HepG2 (cell line): ENCODE data around the gene TLK1. TPM values are rescaled to one million over a fixed set of nuclear protein-coding genes. Genes with fewer than 3 reads are reported as not detected.

Experiments used
- BRD4 ChIP-seq: sonication (generic); formaldehyde crosslinking; IDR thresholded peaks from 2 replicates; pipeline ENCODE4 v1.4.0; 2020; ENCODE audit warnings: missing genetic modification reagents
- GTF3A ChIP-seq: sonication (generic); formaldehyde crosslinking; conservative IDR thresholded peaks from 2 replicates; pipeline ENCODE4 v1.4.0; 2020; ENCODE audit warnings: mild to moderate bottlenecking, missing genetic modification reagents
- KLF15 ChIP-seq: sonication (generic); formaldehyde crosslinking; IDR thresholded peaks from 2 replicates; pipeline ENCODE4 v1.8.1; 2023; ENCODE audit warnings: borderline replicate concordance, mild to moderate bottlenecking, inconsistent platforms, missing genetic modification reagents, mixed read lengths
- MTF1 ChIP-seq: sonication (generic); formaldehyde crosslinking; IDR thresholded peaks from 2 replicates; pipeline ENCODE4 v1.5.0; 2020; ENCODE audit warnings: missing genetic modification reagents
- PHF8 ChIP-seq: sonication (generic); formaldehyde crosslinking; IDR thresholded peaks from 2 replicates; pipeline ENCODE4 v1.5.0; 2020; ENCODE audit warnings: missing genetic modification reagents
- PLRG1 ChIP-seq: fragments of 450-650 bp; conservative IDR thresholded peaks from 2 replicates; pipeline ENCODE4 v1.6.1; 2016
- RFXAP ChIP-seq: sonication (generic); formaldehyde crosslinking; IDR thresholded peaks from 2 replicates; pipeline ENCODE4 v1.4.0; 2020; ENCODE audit warnings: missing genetic modification reagents, borderline replicate concordance
- SMAD3 ChIP-seq: sonication (generic); formaldehyde crosslinking; IDR thresholded peaks from 2 replicates; pipeline ENCODE4 v1.4.0; 2020; ENCODE audit warnings: missing genetic modification reagents
- TCF7 ChIP-seq: sonication (generic); IDR thresholded peaks from 2 replicates; pipeline ENCODE4 v1.6.1; 2016; ENCODE audit warnings: antibody characterized with exemption, low read depth
- YEATS4 ChIP-seq: sonication (generic); formaldehyde crosslinking; IDR thresholded peaks from 2 replicates; pipeline ENCODE4 v1.4.0; 2020; ENCODE audit warnings: missing genetic modification reagents, borderline replicate concordance
- ZFP37 ChIP-seq: sonication (generic); formaldehyde crosslinking; IDR thresholded peaks from 2 replicates; pipeline ENCODE4 v1.4.0; 2020; ENCODE audit warnings: missing genetic modification reagents, borderline replicate concordance
- ZNF234 ChIP-seq: sonication (generic); formaldehyde crosslinking; conservative IDR thresholded peaks from 2 replicates; pipeline ENCODE4 v1.5.1; 2020; ENCODE audit warnings: mild to moderate bottlenecking, missing genetic modification reagents
- ZNF44 ChIP-seq: sonication (generic); formaldehyde crosslinking; IDR thresholded peaks from 2 replicates; pipeline ENCODE4 v1.5.1; 2020; ENCODE audit warnings: mild to moderate bottlenecking, missing genetic modification reagents
- ZNF567 ChIP-seq: sonication (generic); formaldehyde crosslinking; IDR thresholded peaks from 2 replicates; pipeline ENCODE4 v1.8.1; 2023; ENCODE audit warnings: mild to moderate bottlenecking, missing genetic modification reagents, borderline replicate concordance
- ZNF878 ChIP-seq: sonication (generic); formaldehyde crosslinking; IDR thresholded peaks from 2 replicates; pipeline ENCODE4 v1.8.1; 2023; ENCODE audit warnings: mild to moderate bottlenecking, missing genetic modification reagents, moderate library complexity
- ZSCAN12 ChIP-seq: sonication (generic); formaldehyde crosslinking; IDR thresholded peaks from 2 replicates; pipeline ENCODE4 v1.9.0; 2021; ENCODE audit warnings: mild to moderate bottlenecking, missing genetic modification reagents
- ZSCAN21 ChIP-seq: sonication (generic); formaldehyde crosslinking; IDR thresholded peaks from 2 replicates; pipeline ENCODE4 v1.8.0; 2022; ENCODE audit warnings: mild to moderate bottlenecking, missing genetic modification reagents, moderate library complexity, borderline replicate concordance
- polyA plus RNA-seq, 8 experiments: library from polyadenylated mRNA; depleted of rRNA in 3 of 8; stranded (reverse) in 7 of 8; unstranded in 1 of 8; fragments of >200 nt; fragmentation: Illumina TruSeq in 4 of 8; extraction: Trizol in 4 of 8; gene quantifications; 2 replicates each; pipeline versions ENCODE4 v1.2.1 to v1.2.3, GENCODE V29; 2011 to 2016; ENCODE audit warnings: low read depth in 4 of 8, missing spikeins in 1 of 8, mixed read lengths in 1 of 8; ENCODE audit not compliant: insufficient read depth in 1 of 8
- total RNA-seq, 5 experiments: library from RNA; depleted of rRNA; stranded (reverse); fragments of >200 nt; fragmentation: Illumina TruSeq; extraction: Trizol; gene quantifications; 2 replicates each; pipeline ENCODE4 v1.2.3, GENCODE V29; 2016; ENCODE audit warnings: low read depth in 1 of 5
- TF ChIP-seq, protein P1 (sequence below): sonication (generic); formaldehyde crosslinking; IDR thresholded peaks from 2 replicates; pipeline ENCODE4 v1.4.0; 2020; ENCODE audit warnings: missing genetic modification reagents
- TF ChIP-seq, protein P2 (sequence below): sonication (generic); formaldehyde crosslinking; IDR thresholded peaks from 2 replicates; pipeline ENCODE4 v1.8.0; 2022; ENCODE audit warnings: low read depth, missing genetic modification reagents
- TF ChIP-seq, protein P3 (sequence below): sonication (generic); formaldehyde crosslinking; IDR thresholded peaks from 2 replicates; pipeline ENCODE4 v1.4.0; 2020; ENCODE audit warnings: missing genetic modification reagents, borderline replicate concordance

Gene TLK1
- total and polyA plus RNA-seq, 2 of the 13 experiments (the other 11 are each of a cell fraction or from before 2014, with no cell fraction given), result 16.8 to 28.7 TPM

DNA sequence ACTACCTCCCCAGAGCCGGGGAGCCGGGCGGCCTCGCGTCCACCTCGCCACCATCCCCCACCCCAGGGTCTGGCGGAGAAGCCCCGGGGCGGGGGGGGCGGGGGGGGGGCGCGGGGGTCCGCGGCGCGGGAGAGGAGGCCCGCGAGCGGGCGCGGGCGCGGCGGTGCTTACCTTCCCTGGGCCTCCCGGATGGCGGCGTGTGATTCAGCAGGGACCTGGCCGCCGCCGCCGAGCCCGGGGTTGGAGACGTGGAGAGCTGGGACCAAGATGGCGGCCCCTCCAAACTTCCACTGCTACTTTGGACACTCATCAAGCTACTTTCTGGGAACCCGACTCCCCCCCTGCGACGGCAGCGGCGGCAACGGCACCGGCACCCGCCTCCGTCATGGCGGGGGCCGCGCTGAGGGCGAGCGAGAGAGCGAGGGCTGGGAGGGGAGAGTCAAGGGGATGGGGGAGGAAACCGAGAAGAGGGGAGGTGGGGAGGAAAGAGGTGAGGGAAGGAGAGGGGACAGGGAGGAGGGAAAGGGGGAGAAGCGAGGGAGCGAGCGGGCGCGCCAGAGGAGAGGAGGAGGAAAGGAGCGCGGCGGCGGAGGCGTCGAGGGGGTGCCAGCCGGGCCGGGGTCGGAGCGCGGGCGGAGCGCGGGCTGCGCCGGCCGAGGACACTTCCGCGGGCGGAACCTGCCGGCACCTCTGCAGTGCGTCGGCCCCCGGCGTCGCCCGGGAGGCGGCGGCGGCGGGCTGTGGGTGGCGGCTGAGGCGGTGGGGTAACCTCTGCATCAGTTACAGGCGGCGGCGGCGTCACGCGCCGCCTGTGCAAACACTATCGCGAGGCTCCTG is at the start of gene TLK1 (continued):
- no peak for TF ChIP-seq SMAD3 (CRISPR knock-in tag)
- TF ChIP-seq ZNF567 (CRISPR knock-in tag), result peak; percentile 72; the same call in 1 of the 2 replicates
- TF ChIP-seq ZNF878 (CRISPR knock-in tag), result no peak
- TF ChIP-seq GTF3A (CRISPR knock-in tag), result no peak; the same call in 1 of the 2 replicates
- no peak for TF ChIP-seq PLRG1
- TF ChIP-seq RFXAP, result peak; percentile 35; the same call in 1 of the 2 replicates
- TF ChIP-seq ZNF234 (CRISPR knock-in tag), result peak; percentile 35; the same call in 1 of the 2 replicates
- TF ChIP-seq MTF1, result no peak
- TF ChIP-seq ZSCAN21, result peak; percentile 70; the same call in 1 of the 2 replicates
- TF ChIP-seq, protein P1, sequence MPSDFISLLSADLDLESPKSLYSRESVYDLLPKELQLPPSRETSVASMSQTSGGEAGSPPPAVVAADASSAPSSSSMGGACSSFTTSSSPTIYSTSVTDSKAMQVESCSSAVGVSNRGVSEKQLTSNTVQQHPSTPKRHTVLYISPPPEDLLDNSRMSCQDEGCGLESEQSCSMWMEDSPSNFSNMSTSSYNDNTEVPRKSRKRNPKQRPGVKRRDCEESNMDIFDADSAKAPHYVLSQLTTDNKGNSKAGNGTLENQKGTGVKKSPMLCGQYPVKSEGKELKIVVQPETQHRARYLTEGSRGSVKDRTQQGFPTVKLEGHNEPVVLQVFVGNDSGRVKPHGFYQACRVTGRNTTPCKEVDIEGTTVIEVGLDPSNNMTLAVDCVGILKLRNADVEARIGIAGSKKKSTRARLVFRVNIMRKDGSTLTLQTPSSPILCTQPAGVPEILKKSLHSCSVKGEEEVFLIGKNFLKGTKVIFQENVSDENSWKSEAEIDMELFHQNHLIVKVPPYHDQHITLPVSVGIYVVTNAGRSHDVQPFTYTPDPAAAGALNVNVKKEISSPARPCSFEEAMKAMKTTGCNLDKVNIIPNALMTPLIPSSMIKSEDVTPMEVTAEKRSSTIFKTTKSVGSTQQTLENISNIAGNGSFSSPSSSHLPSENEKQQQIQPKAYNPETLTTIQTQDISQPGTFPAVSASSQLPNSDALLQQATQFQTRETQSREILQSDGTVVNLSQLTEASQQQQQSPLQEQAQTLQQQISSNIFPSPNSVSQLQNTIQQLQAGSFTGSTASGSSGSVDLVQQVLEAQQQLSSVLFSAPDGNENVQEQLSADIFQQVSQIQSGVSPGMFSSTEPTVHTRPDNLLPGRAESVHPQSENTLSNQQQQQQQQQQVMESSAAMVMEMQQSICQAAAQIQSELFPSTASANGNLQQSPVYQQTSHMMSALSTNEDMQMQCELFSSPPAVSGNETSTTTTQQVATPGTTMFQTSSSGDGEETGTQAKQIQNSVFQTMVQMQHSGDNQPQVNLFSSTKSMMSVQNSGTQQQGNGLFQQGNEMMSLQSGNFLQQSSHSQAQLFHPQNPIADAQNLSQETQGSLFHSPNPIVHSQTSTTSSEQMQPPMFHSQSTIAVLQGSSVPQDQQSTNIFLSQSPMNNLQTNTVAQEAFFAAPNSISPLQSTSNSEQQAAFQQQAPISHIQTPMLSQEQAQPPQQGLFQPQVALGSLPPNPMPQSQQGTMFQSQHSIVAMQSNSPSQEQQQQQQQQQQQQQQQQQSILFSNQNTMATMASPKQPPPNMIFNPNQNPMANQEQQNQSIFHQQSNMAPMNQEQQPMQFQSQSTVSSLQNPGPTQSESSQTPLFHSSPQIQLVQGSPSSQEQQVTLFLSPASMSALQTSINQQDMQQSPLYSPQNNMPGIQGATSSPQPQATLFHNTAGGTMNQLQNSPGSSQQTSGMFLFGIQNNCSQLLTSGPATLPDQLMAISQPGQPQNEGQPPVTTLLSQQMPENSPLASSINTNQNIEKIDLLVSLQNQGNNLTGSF, result no peak
- TF ChIP-seq ZFP37, result no peak
- no peak for TF ChIP-seq ZSCAN12 (CRISPR knock-in tag)
- TF ChIP-seq, protein P2, sequence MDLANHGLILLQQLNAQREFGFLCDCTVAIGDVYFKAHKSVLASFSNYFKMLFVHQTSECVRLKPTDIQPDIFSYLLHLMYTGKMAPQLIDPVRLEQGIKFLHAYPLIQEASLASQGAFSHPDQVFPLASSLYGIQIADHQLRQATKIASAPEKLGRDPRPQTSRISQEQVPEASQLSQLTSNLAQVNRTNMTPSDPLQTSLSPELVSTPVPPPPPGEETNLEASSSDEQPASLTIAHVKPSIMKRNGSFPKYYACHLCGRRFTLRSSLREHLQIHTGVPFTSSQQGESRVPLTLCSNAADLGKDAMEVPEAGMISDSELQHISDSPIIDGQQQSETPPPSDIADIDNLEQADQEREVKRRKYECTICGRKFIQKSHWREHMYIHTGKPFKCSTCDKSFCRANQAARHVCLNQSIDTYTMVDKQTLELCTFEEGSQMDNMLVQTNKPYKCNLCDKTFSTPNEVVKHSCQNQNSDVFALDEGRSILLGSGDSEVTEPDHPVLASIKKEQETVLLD (CRISPR knock-in tag), result peak; percentile 92
- peak; percentile 60; the same call in 1 of the 2 replicates for TF ChIP-seq YEATS4 (CRISPR knock-in tag)
- TF ChIP-seq, protein P3, sequence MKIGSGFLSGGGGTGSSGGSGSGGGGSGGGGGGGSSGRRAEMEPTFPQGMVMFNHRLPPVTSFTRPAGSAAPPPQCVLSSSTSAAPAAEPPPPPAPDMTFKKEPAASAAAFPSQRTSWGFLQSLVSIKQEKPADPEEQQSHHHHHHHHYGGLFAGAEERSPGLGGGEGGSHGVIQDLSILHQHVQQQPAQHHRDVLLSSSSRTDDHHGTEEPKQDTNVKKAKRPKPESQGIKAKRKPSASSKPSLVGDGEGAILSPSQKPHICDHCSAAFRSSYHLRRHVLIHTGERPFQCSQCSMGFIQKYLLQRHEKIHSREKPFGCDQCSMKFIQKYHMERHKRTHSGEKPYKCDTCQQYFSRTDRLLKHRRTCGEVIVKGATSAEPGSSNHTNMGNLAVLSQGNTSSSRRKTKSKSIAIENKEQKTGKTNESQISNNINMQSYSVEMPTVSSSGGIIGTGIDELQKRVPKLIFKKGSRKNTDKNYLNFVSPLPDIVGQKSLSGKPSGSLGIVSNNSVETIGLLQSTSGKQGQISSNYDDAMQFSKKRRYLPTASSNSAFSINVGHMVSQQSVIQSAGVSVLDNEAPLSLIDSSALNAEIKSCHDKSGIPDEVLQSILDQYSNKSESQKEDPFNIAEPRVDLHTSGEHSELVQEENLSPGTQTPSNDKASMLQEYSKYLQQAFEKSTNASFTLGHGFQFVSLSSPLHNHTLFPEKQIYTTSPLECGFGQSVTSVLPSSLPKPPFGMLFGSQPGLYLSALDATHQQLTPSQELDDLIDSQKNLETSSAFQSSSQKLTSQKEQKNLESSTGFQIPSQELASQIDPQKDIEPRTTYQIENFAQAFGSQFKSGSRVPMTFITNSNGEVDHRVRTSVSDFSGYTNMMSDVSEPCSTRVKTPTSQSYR (CRISPR knock-in tag), result peak; percentile 45; the same call in 1 of the 2 replicates
- TF ChIP-seq BRD4, result 0 out of 2 replicates have a peak, but pooled peaks have one; percentile 30
- peak; percentile 62 for TF ChIP-seq PHF8 (CRISPR knock-in tag)
- 0 out of 2 replicates have a peak, but pooled peaks have one; percentile 46 for TF ChIP-seq KLF15 (CRISPR knock-in tag)
- no peak for TF ChIP-seq ZNF44 (CRISPR knock-in tag)
- TF ChIP-seq TCF7, result no peak
